NCI-H2107 treated with DMSO at 0.1 percent for 48 hours (cell line): ENCODE results near the gene SLC22A23.

ENCODE experiments used
- DNase-seq: peaks from one replicate; lab custom pipeline; 2025; ENCODE audit not compliant: unreplicated experiment; lab: John Stamatoyannopoulos, UW

The SLC22A23 gene, protein sequence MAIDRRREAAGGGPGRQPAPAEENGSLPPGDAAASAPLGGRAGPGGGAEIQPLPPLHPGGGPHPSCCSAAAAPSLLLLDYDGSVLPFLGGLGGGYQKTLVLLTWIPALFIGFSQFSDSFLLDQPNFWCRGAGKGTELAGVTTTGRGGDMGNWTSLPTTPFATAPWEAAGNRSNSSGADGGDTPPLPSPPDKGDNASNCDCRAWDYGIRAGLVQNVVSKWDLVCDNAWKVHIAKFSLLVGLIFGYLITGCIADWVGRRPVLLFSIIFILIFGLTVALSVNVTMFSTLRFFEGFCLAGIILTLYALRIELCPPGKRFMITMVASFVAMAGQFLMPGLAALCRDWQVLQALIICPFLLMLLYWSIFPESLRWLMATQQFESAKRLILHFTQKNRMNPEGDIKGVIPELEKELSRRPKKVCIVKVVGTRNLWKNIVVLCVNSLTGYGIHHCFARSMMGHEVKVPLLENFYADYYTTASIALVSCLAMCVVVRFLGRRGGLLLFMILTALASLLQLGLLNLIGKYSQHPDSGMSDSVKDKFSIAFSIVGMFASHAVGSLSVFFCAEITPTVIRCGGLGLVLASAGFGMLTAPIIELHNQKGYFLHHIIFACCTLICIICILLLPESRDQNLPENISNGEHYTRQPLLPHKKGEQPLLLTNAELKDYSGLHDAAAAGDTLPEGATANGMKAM

GRCh38 chr6:3456898-3457709 is at the start of gene SLC22A23:
SLC22A23 (minus strand) TSS chr6:3457050; CDS start chr6:3456559, 491 bp downstream.
- peak; percentile 15 for DNase-seq

GRCh38 chr6:3506200-3506599 is 49.4 kb upstream of the SLC22A23 start:
- no peak for DNase-seq

GRCh38 chr6:3504938-3505805 is 48.3 kb upstream of the SLC22A23 start:
- no peak for DNase-seq

DNA sequence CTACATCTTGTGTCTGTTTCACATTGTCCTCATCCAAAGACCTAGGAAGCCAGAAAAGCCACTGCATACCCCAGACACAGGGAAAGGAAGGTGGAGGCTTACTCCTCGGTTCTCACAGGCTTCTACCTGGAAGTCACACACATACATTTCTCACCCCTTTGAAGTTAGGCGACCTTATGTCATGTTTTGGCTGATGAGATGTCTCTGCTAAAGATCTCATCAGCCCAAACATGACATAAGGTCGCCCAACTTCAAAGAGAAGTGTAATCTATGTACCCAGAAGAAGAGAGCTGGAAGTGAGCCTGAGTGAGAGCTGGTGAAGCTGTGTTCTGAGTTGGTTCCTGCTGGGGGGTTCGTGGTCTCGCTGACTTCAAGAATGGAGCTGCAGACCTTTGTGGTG is 47.5 kb upstream of the SLC22A23 start:
- no peak for DNase-seq

DNA sequence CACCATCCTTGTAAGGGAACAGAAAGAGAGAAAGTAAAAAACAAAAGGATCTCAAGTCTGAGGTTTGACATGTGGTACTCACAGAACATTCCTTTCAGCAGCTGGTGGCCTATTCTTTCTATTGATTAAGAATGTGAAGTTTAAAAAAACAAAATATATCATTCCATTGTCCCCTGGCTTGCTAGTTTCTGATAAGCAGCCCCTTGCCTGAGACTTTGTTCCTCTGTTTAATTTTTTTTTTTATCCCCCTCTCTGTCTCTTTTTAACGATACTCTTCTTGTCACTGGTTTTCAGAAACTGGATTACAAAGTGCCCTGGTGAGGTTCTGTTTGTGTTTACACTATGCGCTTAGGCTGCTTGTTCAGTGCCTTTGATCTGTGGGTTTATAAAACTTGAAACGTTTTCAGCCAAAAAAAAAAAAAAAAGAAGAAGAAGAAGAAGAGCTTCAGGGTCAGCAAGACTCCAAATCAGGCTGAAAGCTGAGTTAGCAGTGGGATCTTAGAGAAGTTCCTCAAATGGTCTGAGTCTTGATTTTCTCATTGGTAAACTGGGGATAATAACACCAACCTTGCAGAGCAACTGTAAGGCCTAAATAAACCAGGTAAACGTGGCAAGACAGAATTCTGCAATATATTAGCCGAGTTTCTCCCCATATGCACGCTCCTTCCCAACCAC is 45.1 kb upstream of the SLC22A23 start:
- DNase-seq, result no peak

DNA sequence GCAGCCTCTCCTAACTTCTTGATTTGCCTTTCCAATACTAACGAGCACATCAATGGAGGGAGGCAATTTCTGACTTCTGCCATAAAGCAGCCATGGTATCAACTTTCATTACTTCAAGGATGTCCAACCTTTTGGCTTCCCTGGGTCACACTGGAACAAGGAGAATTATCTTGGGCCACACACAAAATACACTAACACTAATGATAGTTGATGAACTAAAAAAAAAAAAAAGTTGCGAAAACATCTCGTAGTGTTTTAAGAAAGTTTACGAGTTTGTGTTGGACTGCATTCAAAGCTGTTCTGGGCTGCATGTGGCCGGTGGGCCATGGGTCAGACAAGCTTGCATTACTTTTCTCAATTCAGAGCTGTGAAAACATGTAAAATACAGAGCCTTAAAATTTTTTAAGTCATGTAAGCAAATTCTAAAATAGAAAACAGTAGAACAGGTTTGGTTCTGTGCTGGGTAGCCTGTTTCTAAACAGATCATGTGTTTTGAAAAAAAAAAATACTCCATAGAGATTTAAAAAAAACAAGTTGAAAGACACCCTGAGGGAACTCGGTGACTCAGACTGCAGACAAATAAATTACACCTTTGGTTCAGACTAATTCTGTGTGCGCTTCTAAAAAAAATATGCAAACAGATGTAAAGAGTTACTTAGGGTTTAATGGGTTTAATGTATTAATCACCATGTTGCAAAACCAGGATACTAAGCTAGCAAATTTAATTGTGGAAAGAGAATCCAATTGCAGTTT is 43.6 kb upstream of the SLC22A23 start:
- DNase-seq, result no peak

DNA sequence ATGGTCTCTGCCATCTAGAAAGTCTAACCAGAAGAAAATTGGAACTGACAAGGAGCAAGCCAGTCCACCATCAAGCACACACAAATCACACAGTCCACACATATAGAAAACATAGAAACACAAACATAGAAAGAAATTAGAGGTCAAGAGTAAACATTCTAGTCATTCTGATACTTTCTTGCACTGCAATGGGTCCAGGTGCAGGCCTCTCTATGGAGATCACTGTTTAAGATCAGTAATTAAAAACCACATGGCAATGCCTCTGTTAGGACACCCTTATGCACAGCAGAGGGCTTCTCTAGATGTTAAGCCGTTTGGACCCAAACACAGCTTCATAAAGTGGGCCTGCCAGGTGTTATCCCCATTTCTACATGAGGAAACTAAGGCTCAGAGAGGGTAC is 42.8 kb upstream of the SLC22A23 start:
- no peak for DNase-seq

GRCh38 chr6:3496395-3496794 is 39.5 kb upstream of the SLC22A23 start:
- no peak for DNase-seq

DNA sequence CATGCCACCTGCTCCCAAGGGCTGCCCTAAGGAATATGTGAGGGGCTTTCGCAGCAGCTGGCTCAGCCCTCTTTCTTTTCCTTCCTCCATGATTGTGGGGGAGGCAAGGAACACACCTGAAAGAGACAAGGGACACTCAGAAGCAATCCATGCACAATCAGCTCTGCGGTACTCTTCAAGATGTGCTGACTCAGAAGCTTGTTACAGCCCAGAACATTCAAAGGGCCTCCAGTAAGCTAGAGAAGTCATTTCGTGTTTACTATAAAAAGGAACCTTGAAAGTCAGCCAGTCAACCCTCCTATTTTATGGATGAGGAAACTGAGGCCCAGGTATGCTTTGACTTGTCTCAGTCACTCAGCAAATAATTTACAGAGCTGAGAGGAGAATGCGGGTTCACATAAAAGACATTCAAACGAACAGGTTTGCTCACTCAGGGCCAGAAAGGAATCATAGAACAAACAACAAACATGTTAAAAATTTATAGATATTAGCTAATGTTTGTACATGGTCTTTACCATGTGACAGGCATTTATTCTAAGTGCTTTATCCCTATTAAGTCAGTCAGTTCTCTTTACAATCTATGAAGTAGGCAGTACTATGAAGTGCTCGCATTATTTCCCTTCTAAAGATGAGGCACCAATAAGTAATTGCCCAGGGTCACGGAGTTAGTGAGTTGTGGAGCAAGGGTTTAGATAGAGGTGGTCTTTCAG is 37.7 kb upstream of the SLC22A23 start:
- DNase-seq, result no peak

DNA sequence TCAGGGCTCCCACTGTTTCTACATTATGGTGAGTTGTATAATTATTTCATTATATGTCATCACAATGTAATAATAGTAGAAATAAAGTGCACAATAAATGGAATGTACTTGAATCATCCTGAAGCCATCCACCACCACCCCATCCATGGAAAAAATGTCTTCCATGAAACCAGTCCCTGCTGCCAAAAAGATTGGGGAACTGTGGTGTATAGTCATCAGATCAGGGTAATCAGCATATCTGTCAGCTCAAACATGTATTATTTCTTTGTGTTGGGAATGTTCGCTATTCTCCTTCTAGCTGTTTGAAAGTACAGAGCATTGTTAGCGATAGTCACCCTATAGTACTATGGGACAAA is 33.8 kb upstream of the SLC22A23 start:
- DNase-seq, result no peak

GRCh38 chr6:3489961-3490624 is 33.2 kb upstream of the SLC22A23 start:
- DNase-seq, result no peak

- no peak for DNase-seq
These were observed 32.3 kb upstream of the SLC22A23 start for GRCh38 chr6:3489027-3489757.

DNA sequence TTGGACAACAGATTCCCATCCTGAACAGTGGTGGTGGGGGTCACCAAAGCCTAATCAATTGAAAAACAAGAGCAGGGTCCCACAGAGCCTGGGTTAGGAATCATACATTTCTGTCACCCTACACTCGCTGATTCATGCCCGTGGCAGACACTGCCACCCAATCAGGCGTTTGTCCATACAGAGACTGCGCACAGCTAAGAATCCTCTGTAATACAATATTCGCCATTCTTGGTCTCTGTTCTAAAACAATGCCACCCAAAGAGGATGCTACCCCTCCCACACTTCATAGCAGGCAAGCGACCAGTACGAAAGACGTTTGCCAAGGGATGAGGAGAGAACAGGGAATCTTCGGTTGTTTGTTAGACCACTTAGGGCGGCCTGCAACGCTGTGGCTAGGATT is 28.1 kb upstream of the SLC22A23 start:
- no peak for DNase-seq

- no peak for DNase-seq
These were observed 27.3 kb upstream of the SLC22A23 start for GRCh38 chr6:3484192-3484591.

GRCh38 chr6:3483675-3484074 is 26.8 kb upstream of the SLC22A23 start:
- DNase-seq, result no peak

DNA sequence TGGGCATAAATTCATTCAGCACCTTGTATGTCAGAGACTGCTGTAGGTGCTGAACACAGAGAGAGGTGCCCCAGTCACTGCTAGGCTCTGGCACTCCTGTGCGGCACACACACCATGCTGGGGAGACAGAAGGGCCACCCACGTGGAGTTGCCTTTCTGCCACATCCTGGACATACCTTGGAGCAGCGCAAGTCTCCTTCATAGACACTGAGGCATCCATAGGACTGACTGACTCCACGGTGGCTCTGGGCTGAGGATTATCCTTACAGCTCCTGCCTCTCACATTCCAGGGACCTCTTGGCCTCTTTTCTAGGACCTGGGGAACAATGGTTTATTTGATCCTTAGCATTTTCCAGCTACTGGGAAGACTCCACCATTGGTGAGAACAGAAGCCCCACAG is 26.0 kb upstream of the SLC22A23 start:
- no peak for DNase-seq

DNA sequence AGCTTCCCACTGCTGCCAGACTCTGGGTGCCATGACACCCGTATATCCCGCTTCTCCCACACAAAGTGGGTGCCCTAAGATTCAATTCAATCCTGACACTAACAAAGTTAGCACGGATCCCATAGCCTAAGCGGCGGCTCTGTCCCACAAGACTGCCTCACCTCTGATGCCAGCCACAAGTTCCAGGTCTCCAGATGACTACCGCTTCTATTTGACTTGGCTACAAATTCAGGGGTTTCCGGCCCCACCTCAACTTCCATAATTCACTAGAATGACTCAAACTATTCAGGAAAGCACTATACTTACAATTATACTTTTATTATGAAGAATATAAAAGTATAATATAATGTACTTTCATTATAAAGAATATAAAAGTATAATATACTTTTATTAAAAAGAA is 24.8 kb upstream of the SLC22A23 start:
- DNase-seq, result no peak

GRCh38 chr6:3480009-3480408 is 23.2 kb upstream of the SLC22A23 start:
- DNase-seq, result no peak
